Stimulated activated CD8-positive, alpha-beta memory T cell treated with anti-CD3 and anti-CD28 coated beads, Interleukin-7, amount 100 ng/mL, for 1 hour (primary cell): ENCODE measurements around the gene SLC35G2.
"Not testable (repeated sequence)": the region's sequence is repeated elsewhere in the genome, so short reads cannot be mapped to it uniquely, and the experiment has no call there.

ENCODE experiments used
- DNase-seq, 2 donors: peaks; one replicate each; pipeline ENCODE4 v3.0.0-alpha.2; 2020; ENCODE audit warnings: low read depth in 2 of 2

SLC35G2 gene

GRCh38 chr3:136885357-136886213 lies 66.7 kb downstream of the SLC35G2 start:
- DNase-seq = no peak

- DNase-seq = no peak
Observed at GRCh38 chr3:136889947-136890346, 71.0 kb downstream of the SLC35G2 start.

- no peak for DNase-seq
Observed at GRCh38 chr3:136891934-136892855, 73.3 kb downstream of the SLC35G2 start.

- no peak for DNase-seq
Observed at GRCh38 chr3:136893848-136894443, 75.0 kb downstream of the SLC35G2 start.

GRCh38 chr3:136897171-136897570 lies 78.2 kb downstream of the SLC35G2 start:
- not testable (repeated sequence) for DNase-seq

GRCh38 chr3:136898549-136898948 lies 79.6 kb downstream of the SLC35G2 start:
- no peak for DNase-seq

- no peak for DNase-seq
Observed at GRCh38 chr3:136898954-136899353, 80.0 kb downstream of the SLC35G2 start.

GRCh38 chr3:136899622-136900158 lies 80.8 kb downstream of the SLC35G2 start:
- DNase-seq = no peak

GRCh38 chr3:136900694-136901093 lies 81.8 kb downstream of the SLC35G2 start:
- DNase-seq = not testable (repeated sequence)

GRCh38 chr3:136901391-136901790 lies 82.5 kb downstream of the SLC35G2 start:
- DNase-seq = no peak

GRCh38 chr3:136902530-136902929 lies 83.6 kb downstream of the SLC35G2 start:
- DNase-seq = not testable (repeated sequence)

- DNase-seq = no peak
Observed at GRCh38 chr3:136903899-136904298, 85.0 kb downstream of the SLC35G2 start.

GRCh38 chr3:136904746-136905145 lies 85.8 kb downstream of the SLC35G2 start:
- no peak for DNase-seq
